Natural killer cell (primary cell): ENCODE results near the gene EXOC4. TPM values are rescaled to one million over a fixed set of nuclear protein-coding genes. Genes with fewer than 3 reads are reported as not detected.

Experiments
- ATAC-seq, 3 donors: fragments of 150-1000 bp in 2 of 3; fragments of 200-7000 bp in 1 of 3; cut with Tn5 transposase; 1 replicate in 1 of 3; 2 replicates in 2 of 3; pipeline ENCODE4 v1.10.0; 2021; ENCODE audit warnings: mild to moderate bottlenecking in 2 of 3, moderate library complexity in 2 of 3
- DNase-seq, 2 donors: peaks; one replicate each; pipeline versions ENCODE4 v3.0.0 to v3.0.0-alpha.2; 2013 to 2021; ENCODE audit warnings: mixed read lengths in 1 of 2
- H3K27ac ChIP-seq: one replicate; pipeline ENCODE4 v1.5.1; 2013; ENCODE audit warnings: mild to moderate bottlenecking, low read length
- H3K27me3 ChIP-seq: one replicate; pipeline ENCODE4 v1.6.1; 2013; ENCODE audit warnings: low read length; ENCODE audit not compliant: control insufficient read depth, insufficient read depth
- H3K36me3 ChIP-seq: one replicate; pipeline ENCODE4 v1.6.1; 2013; ENCODE audit warnings: low read length; ENCODE audit not compliant: control insufficient read depth, insufficient read depth
- H3K4me1 ChIP-seq: one replicate; pipeline ENCODE4 v1.6.1; 2013; ENCODE audit warnings: low read length; ENCODE audit not compliant: control insufficient read depth, insufficient read depth
- H3K4me3 ChIP-seq: one replicate; pipeline ENCODE4 v1.5.1; 2013; ENCODE audit warnings: low read length
- H3K9me3 ChIP-seq: one replicate; pipeline ENCODE4 v1.6.1; 2013; ENCODE audit warnings: low read length; ENCODE audit not compliant: control insufficient read depth, insufficient read depth
- H3K27ac Mint-ChIP-seq, 2 donors: one replicate each; pipeline ENCODE4 v1.8.0; 2022; ENCODE audit warnings: mild to moderate bottlenecking in 2 of 2, mixed read lengths in 2 of 2, moderate library complexity in 1 of 2
- H3K27me3 Mint-ChIP-seq, 2 donors: one replicate each; pipeline ENCODE4 v1.8.0; 2022; ENCODE audit warnings: low read depth in 2 of 2, mixed read lengths in 2 of 2
- H3K36me3 Mint-ChIP-seq: one replicate; pipeline ENCODE4 v1.8.0; 2022; ENCODE audit warnings: mixed read lengths
- H3K4me1 Mint-ChIP-seq, 2 donors: one replicate each; pipeline ENCODE4 v1.8.0; 2022; ENCODE audit warnings: mixed read lengths in 2 of 2
- H3K4me3 Mint-ChIP-seq: one replicate; pipeline ENCODE4 v1.8.0; 2022; ENCODE audit warnings: mild to moderate bottlenecking, moderate library complexity, mixed read lengths
- H3K9me3 Mint-ChIP-seq, 2 donors: one replicate each; pipeline ENCODE4 v1.8.0; 2022; ENCODE audit warnings: mixed read lengths in 2 of 2
- CTCF ChIP-seq: fragments of 200-600 bp; IDR thresholded peaks from one replicate; pipeline ENCODE4 v1.8.0; 2022; ENCODE audit warnings: antibody characterized with exemption
- WGBS: methylation state at CpG from one replicate; pipeline ENCODE4 v1.1.7; 2013; ENCODE audit warnings: missing lambda C conversion rate; ENCODE audit not compliant: insufficient coverage; 5-methylcytosine and 5-hydroxymethylcytosine counted together
- intact Hi-C: fragments of 100-400 bp; cut with micrococcal nuclease; formaldehyde crosslinking; loops from one replicate; pipeline ENCODE4 v1.14.2; 2022
- total RNA-seq, 4 donors: library from RNA; stranded (reverse); fragments of 120-200 nt in 1 of 4; gene quantifications; one replicate each; pipeline versions ENCODE4 v1.2.3 to v1.2.4, GENCODE V29; 2013 to 2022

EXOC4 gene
- total RNA-seq, 3 donors from 2014 or later (not counting 1 experiment from before 2014, with no cell fraction given): 105 to 148 (median 123) TPM

GRCh38 chr7:133794479-133794878, 541.6 kb downstream of the EXOC4 start:
- H3K27ac Mint-ChIP-seq: no peak overlapping the region
- H3K27ac ChIP-seq: no peak overlapping the region
- H3K4me1 Mint-ChIP-seq: no peaks in the 10 kb centered on the region
- no peaks in the 10 kb centered on the region for H3K9me3 ChIP-seq
- no peaks in the 10 kb centered on the region for H3K27me3 ChIP-seq
- ATAC-seq (no peak), DNase-seq (no peak)
- H3K9me3 Mint-ChIP-seq: no peaks in the 10 kb centered on the region
- no peaks in the 10 kb centered on the region for H3K36me3 Mint-ChIP-seq
- no peak for TF ChIP-seq CTCF
- no peak overlapping the region for H3K4me3 Mint-ChIP-seq
- no peak overlapping the region for H3K4me3 ChIP-seq
- WGBS: 47% methylated on average over 2 of the region's 2 CpGs
- no peaks in the 10 kb centered on the region for H3K27me3 Mint-ChIP-seq
- H3K4me1 ChIP-seq: no peaks in the 10 kb centered on the region
- no peaks in the 10 kb centered on the region for H3K36me3 ChIP-seq
- intact Hi-C loops: no loop called here

- Histone ChIP-seq H3K36me3 (no peaks in the 10 kb centered on the region), H3K9me3 (no peaks in the 10 kb centered on the region), H3K4me1 (no peaks in the 10 kb centered on the region), H3K4me3 (no peak overlapping the region), H3K27me3 (no peaks in the 10 kb centered on the region), H3K27ac (no peak overlapping the region)
- Mint-ChIP-seq H3K4me1 (no peaks in the 10 kb centered on the region), H3K27ac (no peak overlapping the region), H3K27me3 (no peaks in the 10 kb centered on the region), H3K4me3 (no peak overlapping the region), H3K36me3 (no peaks in the 10 kb centered on the region), H3K9me3 (no peaks in the 10 kb centered on the region)
- TF ChIP-seq CTCF: no peak
- ATAC-seq (no peak), DNase-seq (no peak)
- 77% methylated on average over 1 of the region's 2 CpGs for WGBS
- intact Hi-C loops: no loop called here
These were observed 542.3 kb downstream of the EXOC4 start for GRCh38 chr7:133795068-133795665.

DNA sequence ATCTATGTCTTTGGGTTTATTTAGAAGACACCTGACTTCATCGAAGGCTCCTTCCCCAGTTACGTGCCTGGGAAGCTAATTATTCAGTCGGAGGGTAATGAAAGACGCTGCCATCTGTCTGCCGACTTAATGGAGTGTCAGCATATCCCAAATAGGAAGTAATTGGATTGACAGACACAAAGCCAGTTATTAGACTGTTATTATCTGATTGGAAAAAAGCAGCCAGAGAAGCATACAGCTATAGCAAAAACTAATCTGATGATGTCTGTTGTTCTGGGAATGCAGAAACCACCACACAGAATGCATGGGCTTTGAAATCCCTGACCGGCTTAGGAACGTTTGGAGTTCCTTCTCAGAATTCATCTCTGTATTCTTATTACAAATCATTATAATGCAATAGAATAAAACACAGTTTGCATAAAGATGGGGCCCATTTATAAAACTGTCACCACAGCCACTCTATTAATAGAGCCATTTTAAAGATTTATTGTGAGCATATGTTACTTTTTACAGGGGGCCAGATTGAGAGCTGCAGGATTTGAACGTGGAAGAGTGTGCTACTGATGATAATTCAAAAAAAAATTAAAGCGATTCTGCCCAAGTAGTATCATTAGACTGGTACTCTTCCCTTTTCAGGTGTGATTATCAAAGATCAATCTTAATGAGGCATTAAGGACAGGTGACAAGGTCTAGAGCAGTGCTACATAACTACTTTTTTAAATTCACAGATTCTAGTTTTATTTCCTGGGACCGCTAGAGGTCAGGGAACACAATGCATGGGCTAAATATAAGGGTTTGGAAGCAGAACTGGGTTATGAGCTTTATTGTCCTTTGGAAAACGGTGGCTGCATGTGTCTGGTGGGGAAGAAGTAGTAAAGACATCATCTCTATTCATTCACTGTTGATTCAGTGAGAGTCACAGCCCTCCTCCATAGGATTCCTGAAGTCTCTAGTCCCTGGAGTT, 544.2 kb downstream of the EXOC4 start:
- Mint-ChIP-seq H3K36me3 (no peaks in the 10 kb centered on the region), H3K27ac (no peak overlapping the region), H3K4me1 (no peaks in the 10 kb centered on the region), H3K4me3 (no peak overlapping the region), H3K27me3 (no peaks in the 10 kb centered on the region), H3K9me3 (no peaks in the 10 kb centered on the region)
- H3K4me1 ChIP-seq: no peaks in the 10 kb centered on the region
- no peaks in the 10 kb centered on the region for H3K36me3 ChIP-seq
- no peaks in the 10 kb centered on the region for H3K9me3 ChIP-seq
- no peak overlapping the region for H3K4me3 ChIP-seq
- WGBS: 92% methylated on average over 10 of the region's 11 CpGs
- H3K27ac ChIP-seq: no peak overlapping the region
- no peaks in the 10 kb centered on the region for H3K27me3 ChIP-seq
- intact Hi-C loops: no loop called here
- ATAC-seq: no peak
- DNase-seq: no peak
- TF ChIP-seq CTCF: no peak
